H1 (cell line): ENCODE measurements around the gene GDPD1. TPM values are rescaled to one million over a fixed set of nuclear protein-coding genes. Genes with fewer than 3 reads are reported as not detected.

Experiments used
- CTCF ChIA-PET: fragments of 300-600 bp; sonication (Branson Sonifier 250); formaldehyde crosslinking; loops from one replicate; lab custom pipeline; 2021; ENCODE audit not compliant: partially characterized antibody; lab: Charles Lee
- POLR2A ChIA-PET: fragments of 300-600 bp; sonication (Branson Sonifier 250); formaldehyde crosslinking; loops from one replicate; lab custom pipeline; 2021; ENCODE audit warnings: inconsistent platforms; ENCODE audit not compliant: partially characterized antibody; lab: Charles Lee
- DNase-seq, 2 experiments: peaks; one replicate each; pipeline versions ENCODE4 v3.0.0 to v3.0.0-alpha.2; 2010 to 2022; ENCODE audit warnings: low spot score in 2 of 2, low read depth in 1 of 2, mixed read lengths in 1 of 2
- FAIRE-seq: peaks from 2 replicates; lab custom pipeline; 2011; peaks lifted over from hg19 to GRCh38; lab: Jason Lieb, UNC
- H2AFZ ChIP-seq: 2 replicates; pipeline ENCODE4 v1.8.1; 2012; ENCODE audit warnings: low read length, inconsistent platforms
- H2AK5ac ChIP-seq: 2 replicates; pipeline ENCODE4 v1.6.1; 2013; ENCODE audit warnings: low read depth, low read length
- H2BK120ac ChIP-seq: replicated peaks from 2 replicates; pipeline ENCODE3; 2013; ENCODE audit warnings: low read depth, low read length, inconsistent platforms
- H2BK12ac ChIP-seq: 2 replicates; pipeline ENCODE4 v1.6.1; 2013; ENCODE audit warnings: low read depth, low read length
- H2BK15ac ChIP-seq: 2 replicates; pipeline ENCODE4 v1.6.1; 2013; ENCODE audit warnings: low read length
- H2BK20ac ChIP-seq: 2 replicates; pipeline ENCODE4 v1.6.1; 2013; ENCODE audit warnings: low read length
- H2BK5ac ChIP-seq: 2 replicates; pipeline ENCODE4 v1.6.1; 2013; ENCODE audit warnings: low read depth, low read length
- H3K14ac ChIP-seq: 2 replicates; pipeline ENCODE4 v1.6.1; 2013; ENCODE audit warnings: inconsistent platforms; ENCODE audit not compliant: insufficient read length
- H3K18ac ChIP-seq: 2 replicates; pipeline ENCODE4 v1.6.1; 2013; ENCODE audit warnings: low read length; ENCODE audit errors: extremely low read depth
- H3K23ac ChIP-seq: 2 replicates; pipeline ENCODE4 v1.6.1; 2013; ENCODE audit warnings: inconsistent platforms; ENCODE audit not compliant: insufficient read length
- H3K23me2 ChIP-seq: 2 replicates; pipeline ENCODE4 v1.6.1; 2013; ENCODE audit warnings: low read depth, low read length
- H3K27ac ChIP-seq: 2 replicates; pipeline ENCODE4 v1.6.1; 2011; ENCODE audit warnings: low read depth, low read length, inconsistent platforms
- H3K27me3 ChIP-seq, 4 experiments: replicated peaks in 1 of 4; 1 replicate in 1 of 4; 2 replicates in 3 of 4; pipeline versions ENCODE4 v1.6.1 to v1.8.1; 2011 to 2013; ENCODE audit warnings: low read length in 3 of 4, mild to moderate bottlenecking in 3 of 4, inconsistent platforms in 2 of 4, mixed read lengths in 2 of 4, moderate library complexity in 1 of 4; ENCODE audit not compliant: control insufficient read depth in 3 of 4, insufficient read depth in 3 of 4; ENCODE audit errors: extremely low read depth in 1 of 4
- H3K36me3 ChIP-seq, 4 experiments: 2 replicates each; pipeline versions ENCODE4 v1.6.1 to v1.8.1; 2011 to 2013; ENCODE audit warnings: mild to moderate bottlenecking in 4 of 4, low read length in 3 of 4, moderate library complexity in 2 of 4, control low read depth in 1 of 4, inconsistent platforms in 1 of 4; ENCODE audit not compliant: insufficient read depth in 4 of 4, control insufficient read depth in 2 of 4
- H3K4ac ChIP-seq: replicated peaks from 2 replicates; pipeline ENCODE3; 2013; ENCODE audit warnings: low read length, low read depth, mixed read lengths, inconsistent platforms; ENCODE audit not compliant: insufficient read length
- H3K4me1 ChIP-seq, 4 experiments: replicated peaks in 1 of 4; 1 replicate in 1 of 4; 2 replicates in 3 of 4; pipeline versions ENCODE4 v1.6.1 to v1.8.1; 2011 to 2013; ENCODE audit warnings: low read length in 3 of 4, inconsistent platforms in 2 of 4, mixed read lengths in 1 of 4; ENCODE audit not compliant: insufficient read depth in 4 of 4, control insufficient read depth in 3 of 4
- H3K4me2 ChIP-seq, 2 experiments: 2 replicates each; pipeline versions ENCODE4 v1.6.1 to v1.8.1; 2011 to 2013; ENCODE audit warnings: low read depth in 2 of 2, low read length in 2 of 2, control low read depth in 1 of 2, inconsistent platforms in 1 of 2, mild to moderate bottlenecking in 1 of 2; ENCODE audit not compliant: insufficient read depth in 1 of 2
- H3K4me3 ChIP-seq, 4 experiments: fragments of 200-600, 300-600 bp in 1 of 4; sonication (generic), shearing (Covaris generic), sonication (Bioruptor Twin) in 1 of 4; 2 replicates each; pipeline versions ENCODE4 v1.5.1 to v1.8.1; 2011 to 2016; ENCODE audit warnings: low read length in 4 of 4, low read depth in 3 of 4, control low read depth in 2 of 4, inconsistent platforms in 2 of 4, mild to moderate bottlenecking in 2 of 4, mixed read lengths in 1 of 4, moderate library complexity in 1 of 4; ENCODE audit not compliant: insufficient read depth in 2 of 4; ENCODE audit errors: extremely low read depth in 1 of 4
- H3K56ac ChIP-seq: replicated peaks from 2 replicates; pipeline ENCODE3; 2013; ENCODE audit warnings: low read depth, mild to moderate bottlenecking, mixed read lengths, low read length, inconsistent platforms; ENCODE audit not compliant: insufficient read length
- H3K79me1 ChIP-seq: 2 replicates; pipeline ENCODE4 v1.6.1; 2013; ENCODE audit warnings: low read depth, low read length, control low read depth
- H3K79me2 ChIP-seq, 2 experiments: 2 replicates each; pipeline versions ENCODE4 v1.6.1 to v1.8.1; 2012 to 2013; ENCODE audit warnings: low read length in 2 of 2, mild to moderate bottlenecking in 2 of 2, inconsistent platforms in 1 of 2; ENCODE audit not compliant: insufficient read depth in 2 of 2, control insufficient read depth in 1 of 2
- H3K9ac ChIP-seq, 4 experiments: replicated peaks in 1 of 4; 1 replicate in 1 of 4; 2 replicates in 3 of 4; pipeline versions ENCODE4 v1.6.1 to v1.8.1; 2011 to 2013; ENCODE audit warnings: low read depth in 3 of 4, low read length in 3 of 4, control low read depth in 2 of 4, mild to moderate bottlenecking in 2 of 4, moderate library complexity in 2 of 4, inconsistent platforms in 1 of 4; ENCODE audit errors: extremely low read depth in 1 of 4
- H3K9me3 ChIP-seq, 2 experiments: 2 replicates each; pipeline versions ENCODE4 v1.6.1 to v1.8.1; 2012 to 2013; ENCODE audit warnings: mild to moderate bottlenecking in 2 of 2, moderate library complexity in 2 of 2, control low read depth in 1 of 2, inconsistent platforms in 1 of 2, low read depth in 1 of 2, low read length in 1 of 2, mixed read lengths in 1 of 2; ENCODE audit not compliant: insufficient read depth in 2 of 2
- H4K20me1 ChIP-seq, 2 experiments: replicated peaks in 1 of 2; 2 replicates each; pipeline versions ENCODE3 to v1.8.1; 2011 to 2013; ENCODE audit warnings: inconsistent platforms in 2 of 2, low read length in 2 of 2, mild to moderate bottlenecking in 1 of 2; ENCODE audit not compliant: insufficient read depth in 2 of 2, control insufficient read depth in 1 of 2
- H4K5ac ChIP-seq: 2 replicates; pipeline ENCODE4 v1.6.1; 2013; ENCODE audit warnings: low read length, low read depth, mixed read lengths, inconsistent platforms; ENCODE audit not compliant: insufficient read length
- H4K8ac ChIP-seq: 2 replicates; pipeline ENCODE4 v1.8.0; 2013; ENCODE audit warnings: mild to moderate bottlenecking, moderate library complexity, low read length, inconsistent platforms; ENCODE audit not compliant: insufficient read depth; ENCODE audit errors: extremely low read depth
- H4K91ac ChIP-seq: replicated peaks from 2 replicates; pipeline ENCODE3; 2013; ENCODE audit warnings: low read length, mixed read lengths, inconsistent platforms; ENCODE audit not compliant: insufficient read length
- KDM1A ChIP-seq: fragments of 200-600, 300-600 bp; sonication (generic); IDR thresholded peaks from 2 replicates; pipeline ENCODE4 v1.7.1; 2016; ENCODE audit warnings: mild to moderate bottlenecking, low read length, borderline replicate concordance
- MAFK ChIP-seq: IDR thresholded peaks from 2 replicates; pipeline ENCODE4 v1.6.1; 2012; ENCODE audit warnings: low read depth, mild to moderate bottlenecking, improper control_type of control experiment, low read length
- NANOG ChIP-seq: IDR thresholded peaks from 2 replicates; pipeline ENCODE4 v1.6.1; 2011; ENCODE audit warnings: low read length, low read depth, mild to moderate bottlenecking, inconsistent platforms; ENCODE audit not compliant: insufficient read depth, poor library complexity, severe bottlenecking
- WGBS, 2 experiments: shearing (Covaris generic) in 1 of 2; methylation state at CpG; one replicate each; pipeline versions ENCODE4 v1.1.6 to v1.1.7; 2013 to 2015; ENCODE audit warnings: low lambda C conversion rate in 2 of 2, mixed read lengths in 2 of 2, inconsistent platforms in 1 of 2, low coverage in 1 of 2, missing lambda C conversion rate in 1 of 2; ENCODE audit not compliant: insufficient replicate concordance in 2 of 2, insufficient coverage in 1 of 2, insufficient read length in 1 of 2; ENCODE audit errors: extremely low coverage in 1 of 2, missing lambda C conversion rate in 1 of 2; 5-methylcytosine and 5-hydroxymethylcytosine counted together
- polyA plus RNA-seq, 7 experiments: library from polyadenylated mRNA; depleted of rRNA in 3 of 7; stranded (reverse) in 5 of 7; unstranded in 2 of 7; fragments of >200 nt in 5 of 7; fragments of 200-250 nt in 2 of 7; gene quantifications; 1 replicate in 5 of 7; 2 replicates in 1 of 7; 4 replicates in 1 of 7; pipeline versions ENCODE4 v1.2.1 to v1.2.3, GENCODE V29; 2011 to 2013; ENCODE audit warnings: missing spikeins in 2 of 7, mixed read lengths in 2 of 7
- total RNA-seq: library from RNA; stranded (reverse); fragmentation: NEBNext Ultra II Directional; extraction: Animal tissue kit (Norgen Biotek cat#: 25700); gene quantifications from 2 replicates; pipeline ENCODE4 v1.2.1, GENCODE V29; 2021

GDPD1 gene
- total and polyA plus RNA-seq, 2 of the 8 experiments (the other 6 are each of a cell fraction or from before 2014, with no cell fraction given), result 3.2 to 7.7 TPM

GRCh38 chr17:59260722-59261121 is 40.4 kb downstream of the GDPD1 start:
- Histone ChIP-seq H2AK5ac (no peak overlapping the region), H3K4me1 (no peaks in the 10 kb centered on the region), H3K27me3 (no peaks in the 10 kb centered on the region), H2BK15ac (no peak overlapping the region), H3K23me2 (no peaks in the 10 kb centered on the region), H3K56ac (no peak overlapping the region), H3K9ac (no peak overlapping the region), H3K18ac (no peak overlapping the region), H4K91ac (no peak overlapping the region), H4K20me1 (no peaks in the 10 kb centered on the region), H3K36me3 (no peaks in the 10 kb centered on the region), H4K5ac (no peak overlapping the region), H2BK5ac (no peak overlapping the region), H4K8ac (no peak overlapping the region), H3K79me2 (no peaks in the 10 kb centered on the region), H2BK20ac (no peak overlapping the region), H2AFZ (no peak overlapping the region), H2BK12ac (no peak overlapping the region), H3K79me1 (no peaks in the 10 kb centered on the region), H3K27ac (no peak overlapping the region), H3K4me3 (no peak overlapping the region), H3K4me2 (no peak overlapping the region), H3K14ac (no peak overlapping the region), H3K23ac (no peak overlapping the region), H3K4ac (no peak overlapping the region), H3K9me3 (no peaks in the 10 kb centered on the region), H2BK120ac (no peak overlapping the region)
- FAIRE-seq (no peak), DNase-seq (no peak)
- ChIA-PET POLR2A (no interaction called here), CTCF (no interaction called here)
- 100% methylated on average over 2 of the region's 2 CpGs; no CpG with 5 or more reads in 1 of the 2 experiments for WGBS, 2 experiments
- TF ChIP-seq MAFK (peak; percentile 30; the same call in 1 of the 2 replicates), KDM1A (no peak), NANOG (no peak)
